ENCODE data around the gene TEX55. TPM values are rescaled to one million over a fixed set of nuclear protein-coding genes. Genes with fewer than 3 reads are reported as not detected.

TEX55 gene
- total and polyA plus RNA-seq, 3 donors from 2014 or later, result 70.4 to 176 (median 158) TPM

DNA sequence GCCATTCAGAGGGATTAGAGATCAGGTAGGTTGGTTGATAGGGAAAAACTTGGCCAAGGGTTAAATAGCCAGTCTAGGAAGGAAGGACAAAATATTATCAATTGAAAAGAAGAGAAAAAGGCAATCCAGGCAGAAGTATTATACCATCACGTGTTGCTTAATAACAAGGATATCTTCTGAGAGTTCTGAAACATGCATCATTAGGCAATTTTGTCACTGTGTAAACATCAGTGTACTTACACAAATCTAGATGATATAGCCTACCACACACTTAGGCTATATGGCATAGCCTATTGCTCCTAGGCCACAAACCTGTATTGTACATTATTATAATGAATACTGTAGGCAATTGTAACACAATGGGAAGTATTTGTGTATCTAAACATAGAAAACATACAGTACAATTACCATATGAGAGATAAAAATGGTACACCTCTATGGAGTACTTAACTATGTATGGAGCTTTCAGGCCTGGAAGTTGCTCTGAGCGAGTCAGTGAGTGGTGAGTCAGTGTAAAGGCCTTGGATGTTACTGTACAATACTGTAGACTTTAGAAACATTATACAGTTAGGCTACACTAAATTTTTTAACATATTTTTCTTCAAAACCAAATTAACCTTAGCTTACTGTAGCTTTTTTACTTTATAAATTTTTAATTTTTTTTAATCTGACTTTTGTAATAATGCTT, 2.7 kb downstream of the TEX55 start:
- Histone ChIP-seq H3K27ac (no peak overlapping the region), H3K9me3 (no peaks in the 10 kb centered on the region), H3K27me3 (no peaks in the 10 kb centered on the region), H3K4me3 (no peak overlapping the region), H3K36me3 (ENCODE audit: low read depth, missing control alignments) (no peaks in the 10 kb centered on the region), H3K4me1 (no peaks in the 10 kb centered on the region)
- WGBS, 2 donors, result 88 to 95% methylated on average over 2 of the region's 2 CpGs
- TF ChIP-seq, protein P1, sequence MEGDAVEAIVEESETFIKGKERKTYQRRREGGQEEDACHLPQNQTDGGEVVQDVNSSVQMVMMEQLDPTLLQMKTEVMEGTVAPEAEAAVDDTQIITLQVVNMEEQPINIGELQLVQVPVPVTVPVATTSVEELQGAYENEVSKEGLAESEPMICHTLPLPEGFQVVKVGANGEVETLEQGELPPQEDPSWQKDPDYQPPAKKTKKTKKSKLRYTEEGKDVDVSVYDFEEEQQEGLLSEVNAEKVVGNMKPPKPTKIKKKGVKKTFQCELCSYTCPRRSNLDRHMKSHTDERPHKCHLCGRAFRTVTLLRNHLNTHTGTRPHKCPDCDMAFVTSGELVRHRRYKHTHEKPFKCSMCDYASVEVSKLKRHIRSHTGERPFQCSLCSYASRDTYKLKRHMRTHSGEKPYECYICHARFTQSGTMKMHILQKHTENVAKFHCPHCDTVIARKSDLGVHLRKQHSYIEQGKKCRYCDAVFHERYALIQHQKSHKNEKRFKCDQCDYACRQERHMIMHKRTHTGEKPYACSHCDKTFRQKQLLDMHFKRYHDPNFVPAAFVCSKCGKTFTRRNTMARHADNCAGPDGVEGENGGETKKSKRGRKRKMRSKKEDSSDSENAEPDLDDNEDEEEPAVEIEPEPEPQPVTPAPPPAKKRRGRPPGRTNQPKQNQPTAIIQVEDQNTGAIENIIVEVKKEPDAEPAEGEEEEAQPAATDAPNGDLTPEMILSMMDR (IDR thresholded peaks at IDR 0.05), result no peak
- no peak for TF ChIP-seq POLR2A (IDR thresholded peaks at IDR 0.05)
- intact Hi-C loops (cut with DNase I; ENCODE audit: low total_unique reads), result no loop called here
- no peak for DNase-seq

GRCh38 chr3:119149484-119149883, 3.5 kb downstream of the TEX55 start:
- Histone ChIP-seq H3K27ac (no peak overlapping the region), H3K27me3 (no peaks in the 10 kb centered on the region), H3K9me3 (no peaks in the 10 kb centered on the region), H3K4me1 (no peaks in the 10 kb centered on the region), H3K4me3 (no peak overlapping the region), H3K36me3 (ENCODE audit: low read depth, missing control alignments) (no peaks in the 10 kb centered on the region)
- WGBS, 2 donors, result 88 to 91% methylated on average over 4 of the region's 4 CpGs
- intact Hi-C loops (cut with DNase I; ENCODE audit: low total_unique reads), result no loop called here
- no peak for TF ChIP-seq POLR2A (IDR thresholded peaks at IDR 0.05)
- TF ChIP-seq, protein P1 (IDR thresholded peaks at IDR 0.05), result no peak
- no peak for DNase-seq

DNA sequence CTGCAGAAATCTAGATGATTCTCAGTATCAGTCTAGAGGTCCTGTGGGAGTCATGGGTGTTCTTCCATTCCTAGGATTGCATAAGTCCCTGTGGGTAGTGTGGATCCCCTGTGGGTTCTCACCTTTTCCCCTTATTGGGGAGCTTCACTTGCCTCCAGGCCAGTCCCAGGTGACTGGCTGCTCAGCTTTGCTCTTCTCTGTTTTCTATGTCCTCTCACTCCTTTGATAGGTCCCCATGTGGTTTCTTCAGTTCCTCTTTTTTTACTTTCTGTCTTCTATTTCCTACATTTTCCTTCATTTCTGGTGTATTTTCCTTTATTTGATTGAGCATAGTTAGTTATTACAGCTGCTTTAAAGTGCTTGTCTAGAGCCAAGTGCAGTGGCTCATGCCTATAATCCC, 10.9 kb downstream of the TEX55 start:
- Histone ChIP-seq H3K27me3 (no peaks in the 10 kb centered on the region), H3K4me3 (no peak overlapping the region), H3K36me3 (ENCODE audit: low read depth, missing control alignments) (no peaks in the 10 kb centered on the region), H3K27ac (no peak overlapping the region), H3K4me1 (no peaks in the 10 kb centered on the region), H3K9me3 (no peaks in the 10 kb centered on the region)
- no peak for DNase-seq
- TF ChIP-seq, protein P1 (IDR thresholded peaks at IDR 0.05), result no peak
- TF ChIP-seq POLR2A (IDR thresholded peaks at IDR 0.05), result no peak
- intact Hi-C loops (cut with DNase I; ENCODE audit: low total_unique reads), result no loop called here

- H3K27ac ChIP-seq, result no peak overlapping the region
- no peak for TF ChIP-seq POLR2A (IDR thresholded peaks at IDR 0.05)
- TF ChIP-seq, protein P1 (IDR thresholded peaks at IDR 0.05), result no peak
- DNase-seq, result no peak
- intact Hi-C loops (cut with DNase I; ENCODE audit: low total_unique reads), result no loop called here
- H3K4me1 ChIP-seq, result no peaks in the 10 kb centered on the region
- H3K36me3 ChIP-seq (ENCODE audit: low read depth, missing control alignments), result no peaks in the 10 kb centered on the region
- 63 to 72% methylated on average over 2 of the region's 2 CpGs for WGBS, 2 donors
- no peaks in the 10 kb centered on the region for H3K27me3 ChIP-seq
- H3K4me3 ChIP-seq, result no peak overlapping the region
- no peaks in the 10 kb centered on the region for H3K9me3 ChIP-seq
Measured at GRCh38 chr3:119157971-119158370, 12.0 kb downstream of the TEX55 start.

DNA sequence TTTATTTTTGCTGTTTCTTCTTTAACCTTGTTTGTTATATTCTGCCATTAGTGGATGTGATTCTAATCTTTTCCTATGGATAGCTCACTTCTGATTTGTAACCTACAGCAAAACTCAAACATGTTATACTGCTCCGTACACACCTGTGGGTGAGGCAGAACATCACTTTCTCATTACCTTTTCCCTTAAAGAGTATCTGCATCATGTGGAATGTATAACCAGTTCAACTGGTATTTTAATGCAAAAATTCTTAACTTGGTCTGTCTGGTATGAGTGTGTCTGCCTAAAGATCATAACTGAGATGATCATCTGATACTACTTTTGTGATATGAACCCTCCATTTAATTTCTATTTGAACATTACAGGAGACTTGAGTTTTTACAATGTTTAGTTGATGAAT, 14.4 kb downstream of the TEX55 start:
- no peak overlapping the region for H3K4me3 ChIP-seq
- no peaks in the 10 kb centered on the region for H3K9me3 ChIP-seq
- DNase-seq, result no peak
- H3K36me3 ChIP-seq (ENCODE audit: low read depth, missing control alignments), result no peaks in the 10 kb centered on the region
- TF ChIP-seq, protein P1 (IDR thresholded peaks at IDR 0.05), result no peak
- no peak for TF ChIP-seq POLR2A (IDR thresholded peaks at IDR 0.05)
- H3K27me3 ChIP-seq, result no peaks in the 10 kb centered on the region
- intact Hi-C loops (cut with DNase I; ENCODE audit: low total_unique reads), result no loop called here
- H3K4me1 ChIP-seq, result no peaks in the 10 kb centered on the region
- 88% methylated on average over 1 of the region's 1 CpG for WGBS, 2 donors
- H3K27ac ChIP-seq, result no peak overlapping the region
